GM12891 (cell line): ENCODE data around the gene SEPTIN2.
"Not testable (repeated sequence)": the region's sequence is repeated elsewhere in the genome, so short reads cannot be mapped to it uniquely, and the experiment has no call there.

Experiments
- DNase-seq: peaks from one replicate; pipeline ENCODE4 v3.0.0; 2011; ENCODE audit warnings: low spot score; ENCODE audit not compliant: insufficient read length
- FAIRE-seq: peaks from 2 replicates; lab custom pipeline; 2011; peaks lifted over from hg19 to GRCh38; lab: Jason Lieb, UNC
- PAX5 ChIP-seq: IDR thresholded peaks from 2 replicates; pipeline ENCODE4 v1.6.1; 2011; ENCODE audit warnings: low read length, moderate library complexity, mild to moderate bottlenecking; ENCODE audit not compliant: insufficient read depth, severe bottlenecking
- POLR2A ChIP-seq: IDR thresholded peaks from 2 replicates; pipeline ENCODE4 v1.6.1; 2011; ENCODE audit warnings: low read depth, low read length, control low read depth
- POLR2AphosphoS5 ChIP-seq: IDR thresholded peaks from 2 replicates; pipeline ENCODE4 v1.6.1; 2011; ENCODE audit warnings: low read depth, low read length, control low read depth
- POU2F2 ChIP-seq: IDR thresholded peaks from 2 replicates; pipeline ENCODE4 v1.6.1; 2011; ENCODE audit warnings: low read depth, mild to moderate bottlenecking, control low read depth, low read length, moderate library complexity
- SPI1 ChIP-seq: IDR thresholded peaks from 2 replicates; pipeline ENCODE4 v1.6.1; 2011; ENCODE audit warnings: low read depth, low read length, control low read depth
- TAF1 ChIP-seq: IDR thresholded peaks from 2 replicates; pipeline ENCODE4 v1.6.1; 2011; ENCODE audit warnings: low read depth, low read length, control low read depth

The SEPTIN2 gene

DNA sequence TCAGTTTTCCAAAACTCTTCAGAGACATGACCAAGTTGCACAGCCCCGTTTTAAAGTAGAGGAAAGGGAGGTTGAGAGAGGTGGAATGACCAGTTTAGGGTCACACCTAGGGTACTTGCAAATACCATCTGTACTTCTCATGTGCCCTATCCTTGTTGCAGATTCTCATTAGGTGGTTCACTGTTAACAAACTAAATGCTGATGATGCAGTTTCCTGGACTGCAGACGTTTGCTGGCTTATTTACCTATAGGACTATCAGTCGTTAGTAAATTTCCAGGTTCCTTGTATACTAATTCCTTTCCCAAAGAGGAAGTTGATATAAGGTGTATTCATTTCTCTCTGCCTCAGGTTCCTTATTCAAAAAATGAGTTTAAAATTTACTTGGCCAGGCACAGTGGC lies 41.8 kb downstream of the SEPTIN2 start:
- TF ChIP-seq PAX5 (no peak), POLR2AphosphoS5 (no peak), POLR2A (no peak), SPI1 (no peak), POU2F2 (no peak), TAF1 (no peak)
- no peak for FAIRE-seq
- DNase-seq = no peak

- FAIRE-seq (peak; percentile 78), DNase-seq (no peak)
- peak; percentile 63 for TF ChIP-seq SPI1
- TF ChIP-seq POLR2A = no peak
Observed at GRCh38 chr2:241358470-241358869, 42.7 kb downstream of the SEPTIN2 start.

GRCh38 chr2:241359481-241360045 lies 43.8 kb downstream of the SEPTIN2 start:
- no peak for DNase-seq
- TF ChIP-seq POU2F2 = no peak
- no peak for TF ChIP-seq POLR2A
- TF ChIP-seq POLR2AphosphoS5 = no peak
- no peak for TF ChIP-seq SPI1
- TF ChIP-seq TAF1 = no peak
- TF ChIP-seq PAX5 = no peak
- no peak for FAIRE-seq

DNA sequence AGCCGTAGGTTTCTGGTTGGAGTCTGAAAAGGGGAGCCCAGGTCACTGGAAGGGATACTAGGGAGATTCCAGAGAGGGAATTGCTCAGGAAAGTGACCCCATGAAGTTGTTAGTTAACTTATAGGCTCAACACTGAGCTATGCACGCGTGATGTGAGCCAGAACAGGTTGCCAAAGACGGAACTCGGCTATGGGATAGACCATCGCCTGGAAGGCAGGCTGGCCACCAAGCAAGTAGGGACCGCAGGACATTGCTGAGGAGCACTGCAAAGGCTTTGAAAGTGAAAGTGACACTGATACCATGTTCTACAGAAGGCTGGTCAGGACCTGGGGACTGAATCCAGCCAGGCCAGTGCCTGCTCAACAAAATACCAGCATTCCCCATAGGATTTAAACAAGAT lies 47.7 kb downstream of the SEPTIN2 start:
- DNase-seq (no peak), FAIRE-seq (peak; percentile 23)
- no peak for TF ChIP-seq POLR2AphosphoS5
- 0 out of 2 replicates have a peak, but pooled peaks have one; percentile 28 for TF ChIP-seq POLR2A
- TF ChIP-seq POU2F2 = no peak
- TF ChIP-seq PAX5 = no peak

DNA sequence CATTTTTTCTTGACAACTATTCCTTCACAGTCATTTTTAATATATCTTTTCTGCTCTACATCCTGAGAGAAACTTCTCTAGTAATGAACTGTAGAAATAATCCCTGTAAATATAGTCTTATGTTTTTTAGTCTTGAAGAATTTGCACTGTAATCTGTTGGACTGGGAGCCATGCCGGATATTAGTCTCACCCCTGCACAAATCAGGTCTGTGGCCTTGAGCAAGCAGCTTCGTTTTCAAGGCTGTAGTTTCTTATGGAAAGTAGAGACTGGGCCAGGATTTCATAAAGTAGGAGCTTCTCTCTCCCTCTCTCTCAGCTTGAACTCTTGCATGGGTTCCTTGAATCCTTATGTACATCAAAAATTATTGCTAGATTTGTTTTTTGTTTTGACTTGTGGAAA lies 49.1 kb downstream of the SEPTIN2 start:
- DNase-seq (no peak), FAIRE-seq (no peak)
- TF ChIP-seq POLR2AphosphoS5 (no peak), SPI1 (no peak), TAF1 (no peak), PAX5 (no peak), POU2F2 (no peak), POLR2A (no peak)

- DNase-seq (no peak), FAIRE-seq (peak; percentile 83)
- TF ChIP-seq SPI1 = no peak
- no peak for TF ChIP-seq PAX5
- TF ChIP-seq POU2F2 = no peak
- no peak for TF ChIP-seq TAF1
- TF ChIP-seq POLR2A = no peak
- TF ChIP-seq POLR2AphosphoS5 = no peak
Observed at GRCh38 chr2:241366678-241367077, 51.0 kb downstream of the SEPTIN2 start.

DNA sequence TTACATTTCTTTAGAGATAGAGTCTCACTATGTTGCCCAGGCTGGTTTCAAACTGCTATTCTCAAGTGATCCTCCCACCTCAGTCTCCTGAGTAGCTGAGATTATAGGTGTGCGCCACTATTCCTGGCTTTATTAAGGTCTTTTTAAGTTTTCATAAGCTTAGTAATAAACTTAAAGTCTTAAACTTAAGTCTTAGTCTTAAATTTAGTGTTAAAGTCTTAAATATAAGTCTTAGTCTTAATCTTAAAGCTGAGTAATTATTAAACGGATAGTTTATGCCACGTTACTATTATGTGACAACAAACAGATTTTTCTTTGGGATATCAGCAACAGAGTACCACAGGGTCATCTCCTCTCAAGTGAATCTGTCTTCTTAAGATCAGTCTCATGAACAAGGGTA lies 52.9 kb downstream of the SEPTIN2 start:
- TF ChIP-seq PAX5 = no peak
- TF ChIP-seq POU2F2 = no peak
- no peak for TF ChIP-seq POLR2A
- TF ChIP-seq POLR2AphosphoS5 = no peak
- no peak for TF ChIP-seq TAF1
- no peak for TF ChIP-seq SPI1
- DNase-seq (no peak), FAIRE-seq (peak; percentile 28)

GRCh38 chr2:241372361-241372992 lies 56.8 kb downstream of the SEPTIN2 start:
- FAIRE-seq (peak; percentile 5), DNase-seq (no peak)
- no peak for TF ChIP-seq POU2F2

- DNase-seq (no peak), FAIRE-seq (no peak)
- no peak for TF ChIP-seq TAF1
- TF ChIP-seq POLR2AphosphoS5 = no peak
- no peak for TF ChIP-seq POU2F2
Observed at GRCh38 chr2:241373446-241373845, 57.7 kb downstream of the SEPTIN2 start.

- FAIRE-seq = peak; percentile 52
- DNase-seq = not testable (repeated sequence)
Observed at GRCh38 chr2:241373906-241374305, 58.2 kb downstream of the SEPTIN2 start.

GRCh38 chr2:241375300-241375699 lies 59.6 kb downstream of the SEPTIN2 start:
- no peak for FAIRE-seq
- TF ChIP-seq POLR2AphosphoS5 (no peak), TAF1 (no peak), SPI1 (no peak), POLR2A (no peak), PAX5 (no peak), POU2F2 (no peak)
- DNase-seq = no peak
